22Rv1 (cell line): ENCODE data around the gene MSRB3.
"Not testable (repeated sequence)": the region's sequence is repeated elsewhere in the genome, so short reads cannot be mapped to it uniquely, and the experiment has no call there.

ENCODE experiments used
- H3K27ac ChIP-seq: fragments of 450-650 bp; 2 replicates; pipeline ENCODE4 v1.5.1; 2017
- CTCF ChIP-seq: fragments of 450-650 bp; IDR thresholded peaks from 2 replicates; pipeline ENCODE4 v1.5.1; 2017; ENCODE audit warnings: mild to moderate bottlenecking
- ZFX ChIP-seq: fragments of 450-650 bp; IDR thresholded peaks from 2 replicates; pipeline ENCODE4 v1.6.1; 2017; ENCODE audit warnings: antibody characterized with exemption, borderline replicate concordance

The MSRB3 gene

GRCh38 chr12:65474831-65475230 lies 196.3 kb downstream of the MSRB3 start:
- TF ChIP-seq CTCF = no peak
- TF ChIP-seq ZFX = no peak
- no peak overlapping the region for H3K27ac ChIP-seq

- TF ChIP-seq CTCF = no peak
- TF ChIP-seq ZFX = no peak
- no peak overlapping the region for H3K27ac ChIP-seq
These were observed 199.2 kb downstream of the MSRB3 start for GRCh38 chr12:65477721-65478120.

GRCh38 chr12:65483891-65484516 lies 205.5 kb downstream of the MSRB3 start:
- H3K27ac ChIP-seq = not testable (repeated sequence)

GRCh38 chr12:65488197-65488596 lies 209.7 kb downstream of the MSRB3 start:
- TF ChIP-seq ZFX (no peak), CTCF (no peak)
- no peak overlapping the region for H3K27ac ChIP-seq

GRCh38 chr12:65490250-65490649 lies 211.8 kb downstream of the MSRB3 start:
- no peak overlapping the region for H3K27ac ChIP-seq
- TF ChIP-seq ZFX (no peak), CTCF (no peak)

- no peak for TF ChIP-seq CTCF
- TF ChIP-seq ZFX = no peak
These were observed 214.8 kb downstream of the MSRB3 start for GRCh38 chr12:65492998-65493912.

GRCh38 chr12:65493913-65494245 lies 215.4 kb downstream of the MSRB3 start:
- no peak overlapping the region for H3K27ac ChIP-seq
- TF ChIP-seq CTCF (no peak), ZFX (no peak)

More at GRCh38 chr12:65492998-65493912, 214.8 kb downstream of the MSRB3 start:
- H3K27ac ChIP-seq = no peak overlapping the region
